GM19468 (cell line): ENCODE measurements around the gene COL12A1.

ENCODE experiments used
- ATAC-seq: cut with Tn5 transposase; IDR thresholded peaks from one replicate; pipeline ENCODE4 v1.9.1; 2021; ENCODE audit warnings: mild to moderate bottlenecking, moderate library complexity, moderate number of reproducible peaks; ENCODE audit not compliant: unreplicated experiment; ENCODE audit errors: extremely low read depth

COL12A1 gene

DNA sequence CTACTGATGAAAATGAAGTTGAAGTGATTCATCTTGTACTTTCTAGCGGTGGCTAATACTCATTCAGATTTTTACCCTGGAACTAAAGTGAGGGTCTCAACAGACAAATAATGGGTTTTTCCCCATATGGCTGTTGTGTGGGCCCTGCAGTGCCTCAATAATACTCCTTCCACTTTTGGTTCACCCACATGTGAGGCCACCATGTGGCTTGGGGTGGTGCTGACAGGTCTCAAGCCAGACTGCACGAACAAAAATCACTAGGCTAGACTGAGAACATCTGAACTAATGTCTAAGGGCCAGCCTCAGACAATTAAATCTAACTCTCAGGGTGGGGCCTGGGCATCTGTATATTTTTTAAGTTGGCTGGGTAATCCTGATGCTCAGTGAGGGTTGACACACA, 7.9 kb upstream of the COL12A1 start:
- no peak for ATAC-seq

DNA sequence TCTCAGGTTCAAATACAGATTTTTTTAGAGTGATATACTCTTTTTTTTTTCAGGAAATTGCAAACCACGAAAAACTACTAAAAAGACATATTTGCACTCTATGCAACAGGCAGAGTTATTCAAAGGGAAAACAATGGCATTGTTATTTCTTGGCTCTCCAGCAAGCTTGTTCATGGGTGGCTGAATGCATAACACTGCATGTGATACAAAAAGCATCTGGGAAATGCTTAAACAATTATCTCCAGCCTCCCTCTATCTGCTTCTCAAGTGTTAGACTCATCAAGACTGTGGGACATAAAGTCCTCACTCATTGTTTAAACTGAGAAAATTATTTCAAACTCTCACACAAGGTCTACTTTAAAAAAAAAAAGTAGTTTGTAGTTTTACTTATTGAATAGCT, 7.3 kb upstream of the COL12A1 start:
- no peak for ATAC-seq

DNA sequence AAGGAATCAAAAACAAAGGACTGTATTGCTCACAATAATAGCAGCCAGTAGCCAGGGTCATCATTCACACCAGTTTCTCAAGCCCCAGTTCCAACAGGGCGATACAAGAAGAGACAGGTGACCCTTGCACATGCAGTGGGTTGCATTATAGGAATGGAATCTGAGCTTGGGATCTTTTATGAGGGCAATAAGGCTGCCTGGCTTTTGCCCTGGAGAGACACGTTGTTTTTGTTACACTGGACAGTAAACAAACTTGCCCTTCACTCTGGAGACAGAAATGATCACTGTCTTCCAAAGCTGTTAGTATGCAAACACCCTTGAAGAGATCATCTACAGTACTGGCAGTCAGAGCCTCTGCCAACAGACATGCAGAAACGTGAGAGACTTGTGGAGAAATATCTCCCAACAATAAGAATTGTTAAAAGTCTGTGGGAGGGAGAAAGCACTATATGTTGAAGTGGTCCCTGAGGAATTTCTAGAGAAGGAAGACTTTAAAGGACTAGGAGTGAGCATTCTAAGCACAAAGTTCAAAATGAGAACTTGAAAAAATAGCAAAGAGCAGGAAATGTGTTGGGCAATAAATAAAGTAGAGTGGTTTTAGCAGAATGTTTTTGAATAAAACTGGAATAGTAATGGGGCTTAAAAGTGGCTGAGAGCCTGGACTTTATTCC, 6.2 kb upstream of the COL12A1 start:
- no peak for ATAC-seq

DNA sequence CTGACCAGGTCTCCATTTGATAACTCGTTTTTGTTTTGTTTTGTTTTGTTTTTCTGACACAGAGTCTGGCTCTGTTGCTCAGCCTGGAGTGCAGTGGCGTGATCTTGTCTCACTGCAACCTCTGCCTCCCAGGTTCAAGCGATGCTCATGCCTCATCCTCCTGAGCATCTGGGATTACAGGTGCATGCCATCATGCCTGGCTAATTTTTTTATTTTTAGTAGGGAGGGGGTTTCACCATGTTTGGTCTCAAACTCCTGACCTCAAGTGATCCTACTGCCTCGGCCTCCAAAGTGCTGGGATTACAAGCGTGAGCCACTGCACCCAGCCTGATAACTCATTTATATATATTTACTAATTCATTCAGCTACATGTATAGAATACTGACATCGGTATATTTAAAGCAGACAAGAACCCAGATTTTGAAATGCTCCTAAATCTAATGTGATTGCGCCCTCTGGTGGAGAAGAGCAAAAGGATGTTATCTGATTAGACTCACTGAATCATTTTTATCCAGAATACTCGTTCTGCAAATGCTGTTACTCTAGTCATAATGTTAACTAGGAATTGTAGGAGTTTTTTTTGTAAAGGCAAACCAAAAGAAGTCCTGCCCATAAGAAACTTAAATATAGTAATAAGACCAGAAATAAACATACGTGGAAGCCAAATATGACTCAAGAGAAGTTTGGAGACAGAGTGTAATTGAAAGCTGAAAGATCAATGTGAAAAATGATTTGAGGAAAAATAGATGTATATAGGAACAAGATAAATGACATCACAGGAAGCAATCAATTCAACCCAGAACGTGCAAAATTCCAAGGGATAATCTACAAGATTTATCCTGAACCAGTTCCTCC, 5.3 kb upstream of the COL12A1 start:
- ATAC-seq, result no peak

DNA sequence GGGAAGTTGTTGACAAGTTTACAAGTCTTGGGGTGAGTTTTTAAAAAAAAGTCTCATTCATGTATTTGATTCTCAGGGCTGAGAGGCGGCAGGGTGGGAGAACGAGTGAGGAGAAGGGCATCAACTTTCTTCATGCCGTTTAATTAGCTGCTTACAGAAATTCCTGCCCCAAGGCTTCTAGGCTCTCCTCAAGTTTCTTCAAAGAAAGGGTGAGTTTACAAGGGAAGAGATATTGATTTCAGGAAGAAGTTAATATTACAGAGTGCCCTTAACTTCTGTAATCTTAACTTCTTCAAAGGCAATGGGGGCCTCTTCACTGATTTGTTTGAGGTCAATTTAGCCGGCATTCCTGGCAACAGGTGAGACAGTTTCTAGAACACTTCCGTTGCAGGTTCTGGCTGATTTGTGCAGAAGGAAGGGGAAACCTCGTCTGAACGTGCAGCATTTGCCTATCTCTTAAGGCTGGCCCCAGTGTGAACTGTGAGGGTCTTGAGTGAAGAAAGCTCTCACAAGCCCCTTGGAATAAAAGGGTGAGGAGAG, 3.4 kb upstream of the COL12A1 start:
- ATAC-seq, result no peak

DNA sequence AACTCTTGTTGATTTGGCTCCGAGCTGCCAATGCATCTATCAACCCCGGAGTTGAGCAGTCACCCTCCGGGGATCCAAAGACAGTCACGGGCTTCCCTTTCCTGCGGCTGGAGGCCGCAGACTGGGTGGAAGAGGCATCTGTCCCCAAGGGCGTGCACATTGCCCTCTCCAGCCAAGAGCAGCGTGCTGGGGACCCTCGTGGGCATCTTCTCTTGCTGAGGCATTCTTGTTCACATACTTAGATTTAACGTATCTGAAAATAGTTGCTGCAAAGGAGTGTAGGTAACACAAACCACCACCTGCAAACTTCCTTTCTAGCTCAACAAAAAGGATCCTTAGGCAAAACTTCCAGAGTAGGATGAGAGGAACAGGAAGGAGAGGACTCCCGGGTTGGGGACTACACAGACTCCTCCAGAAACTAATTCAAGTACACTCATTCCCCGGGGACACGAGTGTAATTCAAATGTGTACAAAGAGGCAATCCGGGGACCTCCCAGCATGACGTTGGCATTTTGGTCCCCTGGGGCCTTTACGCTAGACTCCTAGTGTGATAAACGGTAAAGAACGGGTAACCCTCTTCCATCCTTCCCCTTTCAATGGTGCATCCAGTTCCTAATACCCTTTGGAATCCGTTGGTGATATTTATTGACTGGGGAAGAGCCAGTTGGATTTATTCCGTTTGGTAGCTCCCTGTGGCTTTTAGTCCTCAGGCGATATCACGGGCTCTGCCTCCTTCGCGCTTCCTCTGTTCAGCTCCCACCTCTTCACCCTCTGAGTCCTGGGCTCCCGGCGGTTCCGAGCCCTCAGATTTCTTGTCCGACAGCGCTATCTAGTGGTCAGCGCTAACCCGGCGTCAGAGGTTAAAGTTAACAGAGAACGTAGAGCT, 2.7 kb upstream of the COL12A1 start:
- ATAC-seq, result no peak

DNA sequence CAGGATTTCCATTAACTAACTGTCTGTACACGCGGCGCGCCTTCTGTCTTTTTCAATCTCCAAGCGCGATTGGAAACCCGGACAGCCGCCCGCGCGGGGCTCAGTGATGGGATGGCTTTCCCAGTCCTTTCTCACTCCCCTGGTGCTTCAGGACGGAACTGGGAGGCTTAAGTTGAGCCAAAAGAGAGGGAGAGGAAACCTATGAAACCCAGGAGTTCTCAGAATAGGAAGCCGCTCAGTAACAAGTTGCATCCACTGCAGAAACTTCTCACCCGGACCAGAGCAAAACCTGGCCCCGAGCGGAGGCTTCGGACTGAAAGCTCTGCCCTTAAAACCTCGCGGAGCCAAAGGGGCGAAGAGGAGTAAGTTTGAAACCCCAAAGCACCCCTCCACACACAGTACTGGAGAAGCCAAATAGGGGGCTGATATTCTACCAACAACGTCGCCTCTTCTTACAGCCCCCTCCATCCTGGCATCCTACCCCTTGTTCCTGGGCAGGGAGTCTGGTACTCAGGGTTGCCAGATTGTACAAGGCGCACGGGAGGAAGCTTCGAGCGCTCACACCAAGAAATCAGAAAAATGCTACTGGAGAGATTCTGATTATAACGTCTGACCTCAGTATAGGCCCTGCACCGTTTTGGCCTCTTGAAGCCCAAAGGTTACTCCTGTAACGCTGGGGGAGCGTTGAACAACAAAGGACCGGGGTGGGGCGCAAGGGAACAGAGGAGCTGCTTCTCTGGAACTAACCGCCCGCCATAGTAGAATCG, 906 bp upstream of the COL12A1 start:
- no peak for ATAC-seq

DNA sequence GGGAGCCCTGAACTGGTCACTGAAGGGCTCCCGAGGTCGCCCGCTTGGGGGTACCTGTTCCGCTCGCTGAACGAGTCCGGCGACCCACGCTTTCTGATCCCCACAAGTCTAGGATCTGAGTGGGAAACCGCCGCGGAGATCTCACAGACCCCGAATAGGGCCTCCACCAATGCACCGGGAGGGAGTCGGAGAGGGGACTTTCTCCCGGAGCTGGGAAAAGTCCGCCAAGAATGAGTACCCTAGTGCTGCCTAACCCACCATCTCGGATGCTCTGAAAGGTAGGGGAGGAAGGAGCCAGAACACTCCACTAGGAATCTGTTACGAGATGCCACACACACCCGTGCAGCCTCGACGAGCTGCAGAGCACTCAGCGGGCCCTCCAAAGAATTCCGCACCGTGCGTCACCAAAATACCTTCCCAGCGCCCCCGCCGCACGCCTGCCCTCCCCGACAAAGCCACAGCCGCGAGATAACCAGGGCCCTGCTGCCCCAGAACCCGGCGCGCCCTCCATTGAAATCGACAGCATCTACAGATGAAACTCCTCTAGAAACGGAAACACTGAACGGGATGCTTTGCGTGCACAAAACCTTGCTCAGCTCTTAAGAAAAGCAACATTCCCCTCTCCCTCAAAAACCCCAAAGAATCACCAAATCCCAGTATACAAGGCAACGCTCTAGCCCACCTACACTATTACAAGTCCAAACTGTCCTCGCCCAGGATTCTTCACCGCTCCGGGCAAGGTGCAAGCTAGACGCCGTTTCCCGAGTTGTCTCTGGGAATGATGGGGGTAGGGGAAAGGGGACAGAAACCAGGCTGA, 686 bp downstream of the COL12A1 start:
- no peak for ATAC-seq

DNA sequence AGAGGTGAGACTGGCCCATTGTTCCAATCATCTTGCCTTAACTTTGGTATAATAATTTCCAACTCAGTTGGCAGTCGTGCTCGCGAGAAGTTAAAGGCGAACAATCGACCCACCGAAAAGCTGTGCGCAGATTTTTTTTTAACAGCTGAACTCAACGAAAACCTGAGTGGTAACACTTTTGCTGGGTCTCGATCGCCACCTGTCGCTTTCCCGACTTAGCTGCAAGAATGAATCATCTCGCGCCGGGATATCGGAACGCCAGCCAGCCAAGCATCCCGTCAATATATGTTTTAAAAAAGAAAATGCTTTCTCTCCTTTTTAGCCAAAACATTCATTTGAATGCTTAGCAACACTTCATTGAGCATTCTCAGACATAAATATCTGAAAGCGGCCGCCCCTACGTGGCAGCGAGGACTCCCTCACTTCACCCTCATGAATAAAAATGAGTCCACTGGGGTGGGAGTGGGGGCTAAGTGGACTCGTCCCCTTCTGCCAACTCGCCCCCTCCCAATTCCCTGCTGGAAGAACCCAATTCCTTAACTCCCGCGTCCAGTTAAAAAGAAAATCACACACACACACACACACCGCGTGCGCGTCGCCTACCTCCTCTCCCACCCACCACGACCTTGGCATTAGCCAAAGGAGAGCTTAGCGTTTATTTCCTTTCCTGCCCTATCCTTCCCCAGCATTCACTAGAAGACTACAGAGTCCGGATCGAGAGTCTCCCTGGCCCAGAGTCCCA, 1.5 kb downstream of the COL12A1 start:
- no peak for ATAC-seq

DNA sequence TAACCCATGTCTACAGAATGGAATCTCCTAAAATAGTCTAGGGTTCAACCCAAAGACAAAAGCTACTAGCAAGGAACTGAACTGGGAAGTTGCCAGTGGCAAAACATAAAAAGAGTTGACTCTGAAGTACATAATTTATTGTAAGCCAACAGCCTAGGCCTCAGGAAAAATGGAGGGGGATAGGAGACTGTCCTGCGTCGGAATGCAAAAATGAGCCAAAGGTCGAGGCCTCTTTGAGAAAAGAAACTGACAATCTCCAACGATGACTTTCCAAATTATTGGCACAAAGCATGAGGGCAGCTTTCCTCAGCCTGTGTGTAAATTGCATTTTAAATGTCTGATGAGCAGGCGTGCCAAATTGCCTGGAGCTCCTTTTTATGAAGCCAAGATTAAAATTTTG, 2.1 kb downstream of the COL12A1 start:
- no peak for ATAC-seq

DNA sequence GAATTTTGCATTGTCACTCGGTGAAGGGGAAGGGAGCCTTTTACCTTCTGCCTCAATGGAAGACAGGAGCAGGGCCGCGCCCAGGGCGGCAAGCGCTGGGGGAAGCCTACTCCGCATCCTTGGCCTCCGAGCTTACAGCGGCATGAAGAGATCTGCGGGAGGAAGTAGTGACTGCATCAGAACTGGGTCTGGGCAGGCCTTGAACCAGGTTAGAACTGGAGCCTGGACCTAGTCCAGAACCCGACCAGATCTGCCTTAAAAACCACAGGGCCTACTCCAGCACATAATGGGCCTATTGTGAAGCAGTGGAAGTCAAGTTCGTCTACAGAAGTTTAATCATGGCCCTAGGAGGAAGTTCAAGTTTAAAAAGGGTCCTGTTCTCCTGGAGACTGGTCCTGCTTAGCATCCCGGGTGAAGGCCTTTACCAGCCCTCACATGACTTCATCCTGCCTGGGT, 3.1 kb downstream of the COL12A1 start:
- ATAC-seq, result no peak

DNA sequence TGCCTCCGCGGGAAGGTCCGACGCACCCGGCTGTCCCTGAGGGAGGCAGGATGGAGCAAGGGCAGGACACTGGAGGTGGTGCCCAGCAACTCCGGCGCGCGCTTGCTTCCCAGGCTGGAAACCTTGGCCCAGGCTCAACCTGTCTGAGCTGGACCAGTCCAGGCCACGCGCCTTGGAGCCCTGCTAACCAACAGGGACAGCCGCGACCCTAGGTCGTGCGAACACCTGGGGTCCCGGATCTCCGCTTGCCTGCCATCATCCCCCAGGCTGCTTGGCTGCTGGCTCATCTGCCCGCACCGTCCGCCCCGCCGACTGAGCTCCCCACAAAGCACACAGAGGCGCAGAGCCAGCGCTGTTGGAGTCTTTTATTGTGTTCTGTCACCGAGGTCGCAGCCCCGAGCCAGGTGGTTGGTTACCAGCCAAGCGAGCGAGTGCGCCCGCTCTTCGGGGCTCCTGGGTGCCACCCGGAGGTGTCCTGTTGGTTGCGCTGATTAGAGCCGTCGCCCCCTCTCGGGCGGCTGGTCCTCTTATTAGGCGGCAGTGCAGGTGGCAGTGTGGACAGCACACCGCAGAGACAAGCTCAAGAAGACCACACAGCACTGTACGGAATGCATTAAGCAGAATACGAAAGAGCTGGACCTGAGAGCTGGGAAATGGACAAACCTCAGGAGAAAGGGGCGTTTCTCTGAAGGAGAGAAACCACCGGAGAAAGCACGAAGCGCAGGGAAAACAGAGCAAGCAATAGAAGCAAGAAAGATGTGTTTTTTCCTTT, 3.8 kb downstream of the COL12A1 start:
- no peak for ATAC-seq

DNA sequence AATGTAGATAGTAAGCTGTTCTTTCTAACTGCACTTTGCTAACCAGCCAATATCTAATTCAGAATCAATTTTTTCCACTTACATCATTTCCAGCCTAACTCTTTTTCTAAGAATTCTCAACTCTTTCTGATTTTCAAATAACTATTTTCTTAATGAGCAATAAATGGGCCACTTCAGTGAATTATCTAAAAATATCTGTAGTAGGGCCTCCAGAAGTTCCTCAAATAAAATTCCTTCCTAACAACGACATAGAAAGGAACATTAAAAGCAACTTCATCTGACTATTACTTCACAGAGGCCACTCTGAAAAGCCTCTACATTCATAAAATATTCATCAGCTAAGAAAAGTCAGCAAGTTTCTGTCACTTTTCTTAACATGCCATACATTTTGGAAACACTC, 4.8 kb downstream of the COL12A1 start:
- ATAC-seq, result no peak

DNA sequence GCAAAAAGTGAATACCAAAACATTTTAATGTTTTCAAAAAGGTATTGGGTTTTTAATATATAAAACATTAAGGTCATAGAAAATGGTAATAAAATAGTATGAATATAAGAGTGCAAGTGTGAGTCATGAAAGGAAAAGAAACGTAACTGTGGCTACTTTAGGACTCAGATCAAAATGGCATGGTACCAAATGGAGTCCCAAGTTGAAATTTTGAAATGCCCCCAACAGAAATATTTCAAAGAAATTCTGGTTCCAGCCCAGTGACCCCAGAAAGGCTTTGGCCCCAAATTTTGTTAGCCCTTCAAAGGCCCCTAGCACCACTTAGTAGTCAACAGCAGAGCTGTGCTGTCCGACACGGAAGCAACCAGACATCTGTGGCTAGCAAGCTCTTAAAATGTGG, 6.0 kb downstream of the COL12A1 start:
- ATAC-seq, result no peak

DNA sequence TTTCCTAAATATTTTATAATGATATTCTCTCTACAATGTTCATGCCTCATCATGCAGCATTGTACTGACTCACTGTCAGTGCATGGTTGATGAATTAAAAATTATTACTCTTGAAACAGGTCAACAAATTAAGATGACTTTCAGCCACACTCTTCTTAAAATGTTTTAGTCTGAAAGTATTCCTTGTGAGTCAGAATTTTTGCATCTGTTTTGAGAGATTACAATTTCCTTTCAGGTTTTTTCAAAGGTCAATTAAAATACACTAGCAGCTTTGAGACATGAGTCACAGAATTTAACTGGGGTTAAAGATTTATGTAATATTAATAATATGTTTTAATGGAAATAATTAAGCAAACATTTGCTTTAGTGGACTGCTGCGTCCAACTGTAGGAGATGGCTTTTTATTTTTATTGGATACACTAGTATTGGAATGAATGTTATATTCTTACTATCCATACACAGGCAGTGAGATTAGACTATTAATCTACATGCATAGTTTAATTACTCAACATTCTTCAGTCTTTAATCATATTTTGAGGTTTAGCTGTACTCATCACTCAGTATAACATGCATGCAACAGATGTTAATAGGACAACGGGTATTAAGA, 9.7 kb downstream of the COL12A1 start:
- no peak for ATAC-seq

DNA sequence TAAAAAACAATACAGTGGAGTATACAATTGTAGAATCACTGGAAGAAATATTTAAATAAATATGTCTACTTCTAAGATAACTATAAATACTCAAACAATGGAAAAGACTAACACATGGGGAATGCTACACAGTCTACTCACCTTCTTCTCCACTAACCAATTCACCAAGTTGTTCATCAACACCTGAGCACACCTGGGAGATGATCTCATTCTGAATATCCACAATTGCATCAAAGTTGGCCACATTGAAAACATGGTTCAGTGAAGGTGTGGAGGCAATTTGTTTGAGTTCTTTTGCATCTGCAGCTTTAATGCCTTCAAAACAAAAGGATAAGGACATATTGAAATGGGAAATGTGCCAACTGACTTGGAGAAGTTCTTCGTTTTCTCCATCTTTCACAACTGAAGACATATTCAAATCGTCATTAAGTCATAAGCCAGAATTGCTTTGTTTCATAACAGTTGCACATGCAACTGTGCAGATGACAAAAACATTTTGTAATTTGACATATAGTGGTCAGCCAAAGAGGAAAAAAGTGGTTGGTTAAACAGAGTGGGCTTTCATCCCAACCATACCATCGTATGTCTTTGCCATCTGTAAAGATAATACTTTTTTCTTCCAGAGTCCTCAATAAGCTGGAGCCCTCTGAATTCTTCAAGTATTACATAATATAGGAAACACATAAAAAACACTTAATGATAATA, 17.5 kb downstream of the COL12A1 start:
- ATAC-seq, result no peak
